Measurements from ENCODE around the gene TAS2R1.

TAS2R1 gene

GRCh38 chr5:9657819-9658218, 27.7 kb upstream of the TAS2R1 start:
- DNase-seq (ENCODE audit: low read depth, low spot score) = no peak
- H3K4me3 ChIP-seq (ENCODE audit: low read depth, low read length) = no peak overlapping the region
- no peak for TF ChIP-seq CTCF (IDR thresholded peaks at IDR 0.05; ENCODE audit: low read depth, low read length)
- in situ Hi-C loops (cut with HindIII; ENCODE audit: low sequenced_read_pairs) = no loop called here

- in situ Hi-C loops (cut with HindIII; ENCODE audit: low sequenced_read_pairs) = no loop called here
- no peak for DNase-seq (ENCODE audit: low read depth, low spot score)
- no peak overlapping the region for H3K4me3 ChIP-seq (ENCODE audit: low read depth, low read length)
- TF ChIP-seq CTCF (IDR thresholded peaks at IDR 0.05; ENCODE audit: low read depth, low read length) = no peak
Observed at GRCh38 chr5:9655641-9656040, 25.5 kb upstream of the TAS2R1 start.

GRCh38 chr5:9654886-9655285, 24.7 kb upstream of the TAS2R1 start:
- no peak for TF ChIP-seq CTCF (IDR thresholded peaks at IDR 0.05; ENCODE audit: low read depth, low read length)
- peak; percentile 34 for DNase-seq (ENCODE audit: low read depth, low spot score)
- H3K4me3 ChIP-seq (ENCODE audit: low read depth, low read length) = no peak overlapping the region
- in situ Hi-C loops (cut with HindIII; ENCODE audit: low sequenced_read_pairs) = no loop called here

- DNase-seq (ENCODE audit: low read depth, low spot score) = peak; percentile 87
- no peak overlapping the region for H3K4me3 ChIP-seq (ENCODE audit: low read depth, low read length)
- in situ Hi-C loops (cut with HindIII; ENCODE audit: low sequenced_read_pairs) = no loop called here
- TF ChIP-seq CTCF (IDR thresholded peaks at IDR 0.05; ENCODE audit: low read depth, low read length) = no peak
Observed at GRCh38 chr5:9653811-9654210, 23.7 kb upstream of the TAS2R1 start.

- in situ Hi-C loops (cut with HindIII; ENCODE audit: low sequenced_read_pairs) = no loop called here
Observed at GRCh38 chr5:9653061-9653460, 22.9 kb upstream of the TAS2R1 start.

GRCh38 chr5:9652295-9652694, 22.1 kb upstream of the TAS2R1 start:
- DNase-seq (ENCODE audit: low read depth, low spot score) = no peak
- in situ Hi-C loops (cut with HindIII; ENCODE audit: low sequenced_read_pairs) = no loop called here
- no peak for TF ChIP-seq CTCF (IDR thresholded peaks at IDR 0.05; ENCODE audit: low read depth, low read length)
- no peak overlapping the region for H3K4me3 ChIP-seq (ENCODE audit: low read depth, low read length)

More at GRCh38 chr5:9653061-9653460, 22.9 kb upstream of the TAS2R1 start:
- TF ChIP-seq CTCF (IDR thresholded peaks at IDR 0.05; ENCODE audit: low read depth, low read length) = no peak
- no peak for DNase-seq (ENCODE audit: low read depth, low spot score)
- H3K4me3 ChIP-seq (ENCODE audit: low read depth, low read length) = no peak overlapping the region

GRCh38 chr5:9646843-9647242, 16.7 kb upstream of the TAS2R1 start:
- no peak for TF ChIP-seq CTCF (IDR thresholded peaks at IDR 0.05; ENCODE audit: low read depth, low read length)
- no peak for DNase-seq (ENCODE audit: low read depth, low spot score)
- in situ Hi-C loops (cut with HindIII; ENCODE audit: low sequenced_read_pairs) = no loop called here
- no peak overlapping the region for H3K4me3 ChIP-seq (ENCODE audit: low read depth, low read length)
